ENCODE results near the gene MTMR4.

MTMR4 gene

DNA sequence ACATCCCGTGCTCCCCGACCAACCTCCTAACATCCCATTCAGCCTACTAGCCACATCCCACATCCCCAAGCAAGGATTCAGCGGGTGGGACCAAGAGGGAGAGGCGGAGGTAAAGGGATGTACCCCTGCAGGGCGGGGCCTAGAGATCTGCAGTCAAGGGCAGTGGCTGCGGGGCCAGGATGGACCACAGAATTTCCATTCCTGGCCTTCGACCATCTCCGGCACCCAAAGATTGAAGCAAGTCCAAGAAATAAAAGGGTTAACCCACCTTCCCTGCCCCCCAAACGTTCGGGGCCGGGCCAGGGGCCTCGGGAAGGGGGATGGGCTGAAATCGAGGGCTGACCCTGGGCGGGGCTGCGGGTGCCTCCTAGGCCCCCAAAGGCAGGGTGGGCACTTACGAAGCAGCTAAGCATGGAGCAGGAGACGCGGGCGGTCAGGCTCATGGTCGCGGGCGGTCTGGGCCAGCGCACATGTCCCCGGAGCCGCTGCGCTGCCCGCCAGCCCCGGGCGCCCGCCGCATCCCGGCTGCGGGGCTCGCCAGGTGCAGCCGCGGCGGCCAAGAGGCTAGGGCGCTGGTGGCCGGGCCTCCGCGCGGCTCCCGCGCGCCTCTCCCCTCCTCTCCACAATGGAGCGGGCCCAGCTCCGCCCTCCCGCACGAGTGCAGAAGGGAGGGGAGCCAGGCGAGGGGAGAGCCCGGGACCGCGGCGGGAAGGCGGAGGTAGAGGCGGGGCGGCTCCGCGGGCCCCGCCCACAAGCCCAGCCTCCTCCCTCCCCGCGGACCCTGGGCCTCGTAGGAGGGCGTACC lies at the start of gene MTMR4:
MTMR4 (minus strand) TSS at position 674 of the 805 bp plus-strand sequence; CDS start at position 443, 231 bp downstream.
- no peak for TF ChIP-seq EZH2phosphoT487 (IDR thresholded peaks at IDR 0.05; ENCODE audit: borderline replicate concordance, low read length)
- TF ChIP-seq, protein P1, sequence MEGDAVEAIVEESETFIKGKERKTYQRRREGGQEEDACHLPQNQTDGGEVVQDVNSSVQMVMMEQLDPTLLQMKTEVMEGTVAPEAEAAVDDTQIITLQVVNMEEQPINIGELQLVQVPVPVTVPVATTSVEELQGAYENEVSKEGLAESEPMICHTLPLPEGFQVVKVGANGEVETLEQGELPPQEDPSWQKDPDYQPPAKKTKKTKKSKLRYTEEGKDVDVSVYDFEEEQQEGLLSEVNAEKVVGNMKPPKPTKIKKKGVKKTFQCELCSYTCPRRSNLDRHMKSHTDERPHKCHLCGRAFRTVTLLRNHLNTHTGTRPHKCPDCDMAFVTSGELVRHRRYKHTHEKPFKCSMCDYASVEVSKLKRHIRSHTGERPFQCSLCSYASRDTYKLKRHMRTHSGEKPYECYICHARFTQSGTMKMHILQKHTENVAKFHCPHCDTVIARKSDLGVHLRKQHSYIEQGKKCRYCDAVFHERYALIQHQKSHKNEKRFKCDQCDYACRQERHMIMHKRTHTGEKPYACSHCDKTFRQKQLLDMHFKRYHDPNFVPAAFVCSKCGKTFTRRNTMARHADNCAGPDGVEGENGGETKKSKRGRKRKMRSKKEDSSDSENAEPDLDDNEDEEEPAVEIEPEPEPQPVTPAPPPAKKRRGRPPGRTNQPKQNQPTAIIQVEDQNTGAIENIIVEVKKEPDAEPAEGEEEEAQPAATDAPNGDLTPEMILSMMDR (IDR thresholded peaks at IDR 0.05; ENCODE audit: low read depth, low read length, poor library complexity, severe bottlenecking) = no peak
- H3K4me1 ChIP-seq (ENCODE audit: control insufficient read depth, low read length) = peaks cover 50% of the 10 kb centered on the region
- H3K36me3 ChIP-seq (ENCODE audit: control insufficient read depth, low read length) = peaks cover 47% of the 10 kb centered on the region
- H3K9me3 ChIP-seq (ENCODE audit: control insufficient read depth, insufficient read depth, low read length) = no peaks in the 10 kb centered on the region
- H4K20me1 ChIP-seq (ENCODE audit: control insufficient read depth, insufficient read depth, low read depth, low read length) = no peaks in the 10 kb centered on the region
- peaks cover 30% of the 10 kb centered on the region for H3K79me2 ChIP-seq (ENCODE audit: control insufficient read depth, low read length)
- peak within 1 kb of the TSS; percentile 15; the same call in 1 of the 2 replicates for H3K27ac ChIP-seq (ENCODE audit: low read depth, low read length)
- H3K4me2 ChIP-seq (ENCODE audit: low read length) = peak within 1 kb of the TSS; percentile 93
- peaks cover 6% of the 10 kb centered on the region; the same call in 1 of the 2 replicates for H3F3A ChIP-seq (ENCODE audit: control insufficient read depth, insufficient read depth)
- peak within 1 kb of the TSS; percentile 94 for H3K4me3 ChIP-seq (ENCODE audit: low read length)
- no peaks in the 10 kb centered on the region for H3K27me3 ChIP-seq (ENCODE audit: control insufficient read depth, low read length)
- no peaks in the 10 kb centered on the region for H3K9me2 ChIP-seq (replicated peaks; ENCODE audit: control insufficient read depth, low read length)

- Histone ChIP-seq H3K4me2 (ENCODE audit: low read length) (no peak overlapping the region), H3K4me1 (ENCODE audit: control insufficient read depth, low read length) (peaks cover 27% of the 10 kb centered on the region), H3K27me3 (ENCODE audit: control insufficient read depth, low read length) (no peaks in the 10 kb centered on the region), H3K9me3 (ENCODE audit: control insufficient read depth, insufficient read depth, low read length) (no peaks in the 10 kb centered on the region), H3K9me2 (replicated peaks; ENCODE audit: control insufficient read depth, low read length) (no peaks in the 10 kb centered on the region), H3K79me2 (ENCODE audit: control insufficient read depth, low read length) (no peaks in the 10 kb centered on the region), H3K4me3 (ENCODE audit: low read length) (no peak overlapping the region), H3K27ac (ENCODE audit: low read depth, low read length) (no peak overlapping the region), H3F3A (ENCODE audit: control insufficient read depth, insufficient read depth) (no peaks in the 10 kb centered on the region), H4K20me1 (ENCODE audit: control insufficient read depth, insufficient read depth, low read depth, low read length) (no peaks in the 10 kb centered on the region), H3K36me3 (ENCODE audit: control insufficient read depth, low read length) (no peaks in the 10 kb centered on the region)
- TF ChIP-seq, protein P1 (IDR thresholded peaks at IDR 0.05; ENCODE audit: low read depth, low read length, poor library complexity, severe bottlenecking) = no peak
- no peak for TF ChIP-seq EZH2phosphoT487 (IDR thresholded peaks at IDR 0.05; ENCODE audit: borderline replicate concordance, low read length)
Measured at GRCh38 chr17:58560511-58560910, 46.1 kb upstream of the MTMR4 start.

GRCh38 chr17:58557981-58558380 lies 43.5 kb upstream of the MTMR4 start:
- H3K36me3 ChIP-seq (ENCODE audit: control insufficient read depth, low read length) = no peaks in the 10 kb centered on the region
- no peak overlapping the region for H3K4me2 ChIP-seq (ENCODE audit: low read length)
- H3K4me3 ChIP-seq (ENCODE audit: low read length) = no peak overlapping the region
- peaks cover 17% of the 10 kb centered on the region for H3K4me1 ChIP-seq (ENCODE audit: control insufficient read depth, low read length)
- no peaks in the 10 kb centered on the region for H3K9me2 ChIP-seq (replicated peaks; ENCODE audit: control insufficient read depth, low read length)
- H4K20me1 ChIP-seq (ENCODE audit: control insufficient read depth, insufficient read depth, low read depth, low read length) = no peaks in the 10 kb centered on the region
- no peaks in the 10 kb centered on the region for H3F3A ChIP-seq (ENCODE audit: control insufficient read depth, insufficient read depth)
- no peaks in the 10 kb centered on the region for H3K27me3 ChIP-seq (ENCODE audit: control insufficient read depth, low read length)
- no peaks in the 10 kb centered on the region for H3K9me3 ChIP-seq (ENCODE audit: control insufficient read depth, insufficient read depth, low read length)
- no peaks in the 10 kb centered on the region for H3K79me2 ChIP-seq (ENCODE audit: control insufficient read depth, low read length)
- TF ChIP-seq EZH2phosphoT487 (IDR thresholded peaks at IDR 0.05; ENCODE audit: borderline replicate concordance, low read length) = no peak
- TF ChIP-seq, protein P1 (IDR thresholded peaks at IDR 0.05; ENCODE audit: low read depth, low read length, poor library complexity, severe bottlenecking) = no peak
- no peak overlapping the region for H3K27ac ChIP-seq (ENCODE audit: low read depth, low read length)

Measured in DOHH2 (cell line).